Measurements from ENCODE around the gene IQCM.

Gene IQCM

DNA sequence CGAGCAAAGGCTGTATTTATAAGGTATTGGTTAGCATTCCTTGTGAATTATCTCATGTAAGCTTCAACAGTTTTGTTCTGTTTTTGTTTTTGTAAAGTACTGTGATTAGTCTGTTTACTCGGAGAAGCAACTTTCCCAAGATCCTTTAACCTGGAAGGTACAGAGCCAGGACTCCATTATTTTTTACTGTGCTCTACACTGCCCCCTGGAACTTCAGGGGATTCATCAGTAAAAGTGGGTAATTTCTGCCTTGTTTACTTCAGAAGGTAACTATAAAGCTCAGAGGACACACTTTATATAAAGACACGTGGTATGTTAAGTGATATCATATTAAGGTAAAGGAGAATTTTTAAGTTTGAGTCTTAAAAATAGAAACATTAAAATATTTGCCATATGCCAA, 124.9 kb downstream of the IQCM start:
- no peak overlapping the region for H3K27ac ChIP-seq (ENCODE audit: low read depth, low read length, severe bottlenecking)
- 57% methylated on average over 1 of the region's 3 CpGs; no CpG with 5 or more reads in 1 of the 2 experiments for WGBS, 2 experiments (ENCODE audit: insufficient coverage in 2 of 2)
- H3K9me3 ChIP-seq (ENCODE audit: control insufficient read depth, low read length) = no peaks in the 10 kb centered on the region
- no peaks in the 10 kb centered on the region for H3K4me1 ChIP-seq (ENCODE audit: control insufficient read depth, insufficient read depth, low read length, poor library complexity, severe bottlenecking)
- no peaks in the 10 kb centered on the region for H3K36me3 ChIP-seq (ENCODE audit: control insufficient read depth, insufficient read depth, low read length)
- no peak overlapping the region for H3K4me3 ChIP-seq (ENCODE audit: extremely low read depth, insufficient read depth, low read length, poor library complexity, severe bottlenecking)

DNA sequence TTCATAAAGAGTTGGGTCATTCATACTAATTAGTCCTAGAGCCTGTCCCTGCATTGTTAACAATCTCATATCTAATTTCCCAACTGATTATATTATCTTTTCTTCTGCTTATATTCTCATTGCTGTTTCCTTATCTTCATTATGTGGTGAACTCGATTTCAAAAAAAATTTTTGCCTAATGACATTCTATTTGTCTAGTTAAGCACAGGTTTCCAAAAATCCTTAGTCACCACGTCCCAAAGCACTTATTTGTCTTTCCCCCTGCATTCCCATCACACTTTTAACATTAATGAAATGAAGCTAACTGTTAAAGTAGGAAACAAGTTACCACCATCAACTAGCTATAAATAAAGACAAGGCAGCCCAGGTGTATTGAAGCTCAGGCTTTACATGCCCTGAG, 131.1 kb downstream of the IQCM start:
- WGBS, 2 experiments (ENCODE audit: insufficient coverage in 2 of 2) = 100% methylated on average over 1 of the region's 2 CpGs; no CpG with 5 or more reads in 1 of the 2 experiments
- Histone ChIP-seq H3K4me3 (ENCODE audit: extremely low read depth, insufficient read depth, low read length, poor library complexity, severe bottlenecking) (no peak overlapping the region), H3K36me3 (ENCODE audit: control insufficient read depth, insufficient read depth, low read length) (no peaks in the 10 kb centered on the region), H3K4me1 (ENCODE audit: control insufficient read depth, insufficient read depth, low read length, poor library complexity, severe bottlenecking) (no peaks in the 10 kb centered on the region), H3K27ac (ENCODE audit: low read depth, low read length, severe bottlenecking) (no peak overlapping the region), H3K9me3 (ENCODE audit: control insufficient read depth, low read length) (no peaks in the 10 kb centered on the region)

DNA sequence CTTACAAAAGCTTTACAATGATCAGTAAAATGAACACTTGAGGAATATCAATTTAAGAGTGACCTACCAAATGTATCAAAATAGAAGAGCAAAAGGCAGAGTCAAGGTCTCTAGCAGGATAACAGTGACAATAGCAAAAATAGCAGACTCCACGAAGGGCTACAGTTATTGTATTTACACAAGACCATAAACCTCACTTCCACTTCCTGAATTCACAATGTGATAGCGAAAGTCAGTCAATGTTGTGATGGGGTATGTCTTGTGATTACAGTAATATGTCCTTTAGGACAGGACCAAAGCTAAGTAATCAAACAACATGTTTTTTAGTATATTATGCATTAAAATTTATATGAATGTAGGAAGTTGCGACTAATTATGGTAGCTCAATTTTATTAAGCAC, 139.6 kb downstream of the IQCM start:
- Histone ChIP-seq H3K9me3 (ENCODE audit: control insufficient read depth, low read length) (no peaks in the 10 kb centered on the region), H3K27ac (ENCODE audit: low read depth, low read length, severe bottlenecking) (no peak overlapping the region), H3K36me3 (ENCODE audit: control insufficient read depth, insufficient read depth, low read length) (no peaks in the 10 kb centered on the region), H3K4me1 (ENCODE audit: control insufficient read depth, insufficient read depth, low read length, poor library complexity, severe bottlenecking) (no peaks in the 10 kb centered on the region), H3K4me3 (ENCODE audit: extremely low read depth, insufficient read depth, low read length, poor library complexity, severe bottlenecking) (no peak overlapping the region)
- no CpG with 5 or more reads among the region's 3 CpGs for WGBS, 2 experiments (ENCODE audit: insufficient coverage in 2 of 2)

DNA sequence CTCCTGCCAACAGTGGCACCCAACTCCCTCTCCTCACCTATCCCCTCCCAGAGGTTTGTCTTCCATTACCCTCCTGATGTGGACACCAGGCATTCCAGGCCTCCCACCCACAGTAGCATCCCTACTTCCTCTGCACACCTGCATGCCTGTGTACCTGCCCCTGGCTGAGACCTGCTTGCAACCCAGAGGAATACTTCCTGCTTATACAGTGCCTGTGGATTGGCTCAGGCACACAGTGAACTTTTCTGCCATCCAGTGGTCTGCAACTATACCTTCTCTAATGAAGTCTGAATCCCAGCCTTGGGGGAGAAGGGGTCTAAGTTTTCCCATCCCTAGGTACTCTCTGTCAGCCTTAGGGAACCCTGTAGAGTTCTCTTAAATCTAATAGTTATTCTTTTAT, 169.9 kb downstream of the IQCM start:
- no peaks in the 10 kb centered on the region for H3K9me3 ChIP-seq (ENCODE audit: control insufficient read depth, low read length)
- no peaks in the 10 kb centered on the region for H3K36me3 ChIP-seq (ENCODE audit: control insufficient read depth, insufficient read depth, low read length)
- H3K4me3 ChIP-seq (ENCODE audit: extremely low read depth, insufficient read depth, low read length, poor library complexity, severe bottlenecking) = no peak overlapping the region
- no peaks in the 10 kb centered on the region for H3K4me1 ChIP-seq (ENCODE audit: control insufficient read depth, insufficient read depth, low read length, poor library complexity, severe bottlenecking)
- no peak overlapping the region for H3K27ac ChIP-seq (ENCODE audit: low read depth, low read length, severe bottlenecking)

DNA sequence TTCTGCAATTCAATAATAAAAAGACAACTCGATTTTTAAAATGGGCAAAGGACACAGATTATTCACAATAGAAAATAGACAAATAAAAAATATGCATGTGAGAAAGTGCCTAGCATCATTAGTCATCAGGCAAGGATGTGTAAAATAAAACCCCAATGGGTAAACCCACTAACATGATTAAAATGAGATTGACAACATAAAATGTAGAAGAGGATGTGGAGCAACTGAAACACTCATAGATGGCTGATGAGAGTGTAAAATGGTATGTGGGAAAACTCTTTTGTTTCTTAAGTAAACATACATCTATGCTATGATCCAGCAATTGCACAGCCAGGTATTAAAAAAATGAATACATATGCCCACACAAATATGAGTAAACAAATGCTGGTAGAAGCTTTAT, 177.6 kb downstream of the IQCM start:
- H3K4me1 ChIP-seq (ENCODE audit: control insufficient read depth, insufficient read depth, low read length, poor library complexity, severe bottlenecking) = no peaks in the 10 kb centered on the region
- no CpG with 5 or more reads among the region's 1 CpG for WGBS, 2 experiments (ENCODE audit: insufficient coverage in 2 of 2)

DNA sequence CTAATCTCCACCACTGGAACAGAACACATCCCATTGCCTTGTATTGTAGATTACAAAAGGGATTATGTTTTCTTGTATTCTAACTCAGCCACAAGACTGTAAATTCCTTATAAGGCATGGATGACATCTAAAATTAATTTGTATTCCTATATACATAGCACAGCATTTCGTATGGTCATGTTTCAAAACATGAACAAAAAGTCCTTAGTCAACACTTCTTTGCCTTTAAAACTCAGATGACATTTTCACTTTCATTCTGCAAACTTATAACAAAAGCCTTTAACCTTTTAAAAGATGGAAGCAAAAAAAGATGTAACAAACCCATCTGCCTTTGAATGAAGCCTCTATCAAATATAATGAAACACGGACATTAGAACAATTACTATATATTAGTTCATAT, 181.3 kb downstream of the IQCM start:
- WGBS, 2 experiments (ENCODE audit: insufficient coverage in 2 of 2) = 100% methylated on average over 1 of the region's 2 CpGs; no CpG with 5 or more reads in 1 of the 2 experiments
- Histone ChIP-seq H3K4me1 (ENCODE audit: control insufficient read depth, insufficient read depth, low read length, poor library complexity, severe bottlenecking) (no peaks in the 10 kb centered on the region), H3K9me3 (ENCODE audit: control insufficient read depth, low read length) (no peaks in the 10 kb centered on the region), H3K4me3 (ENCODE audit: extremely low read depth, insufficient read depth, low read length, poor library complexity, severe bottlenecking) (no peak overlapping the region), H3K36me3 (ENCODE audit: control insufficient read depth, insufficient read depth, low read length) (no peaks in the 10 kb centered on the region), H3K27ac (ENCODE audit: low read depth, low read length, severe bottlenecking) (no peak overlapping the region)

More for the DNA sequence above, 177.6 kb downstream of the IQCM start:
- H3K9me3 ChIP-seq (ENCODE audit: control insufficient read depth, low read length) = no peaks in the 10 kb centered on the region
- H3K4me3 ChIP-seq (ENCODE audit: extremely low read depth, insufficient read depth, low read length, poor library complexity, severe bottlenecking) = no peak overlapping the region
- H3K36me3 ChIP-seq (ENCODE audit: control insufficient read depth, insufficient read depth, low read length) = no peaks in the 10 kb centered on the region
- H3K27ac ChIP-seq (ENCODE audit: low read depth, low read length, severe bottlenecking) = no peak overlapping the region

DNA sequence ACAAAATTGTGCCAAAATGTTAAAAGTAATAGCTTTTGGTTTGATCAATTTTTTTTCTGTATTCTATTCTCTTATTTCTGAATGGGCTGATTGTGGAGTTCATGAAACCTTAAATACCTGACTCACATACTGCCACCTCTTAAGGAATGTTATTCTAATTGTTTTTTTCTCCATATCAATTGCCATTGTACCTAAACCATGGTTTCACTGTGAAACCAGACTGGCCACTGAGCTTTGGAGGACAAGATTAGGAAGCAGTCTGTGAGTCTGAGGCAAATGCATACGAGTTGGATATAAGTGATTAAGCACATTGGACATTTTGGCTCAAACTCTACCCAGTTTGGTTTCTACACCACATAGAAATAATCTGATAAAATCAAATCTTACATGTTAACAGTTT, 184.0 kb downstream of the IQCM start:
- no CpG with 5 or more reads among the region's 1 CpG for WGBS, 2 experiments (ENCODE audit: insufficient coverage in 2 of 2)
- H3K9me3 ChIP-seq (ENCODE audit: control insufficient read depth, low read length) = no peaks in the 10 kb centered on the region

DNA sequence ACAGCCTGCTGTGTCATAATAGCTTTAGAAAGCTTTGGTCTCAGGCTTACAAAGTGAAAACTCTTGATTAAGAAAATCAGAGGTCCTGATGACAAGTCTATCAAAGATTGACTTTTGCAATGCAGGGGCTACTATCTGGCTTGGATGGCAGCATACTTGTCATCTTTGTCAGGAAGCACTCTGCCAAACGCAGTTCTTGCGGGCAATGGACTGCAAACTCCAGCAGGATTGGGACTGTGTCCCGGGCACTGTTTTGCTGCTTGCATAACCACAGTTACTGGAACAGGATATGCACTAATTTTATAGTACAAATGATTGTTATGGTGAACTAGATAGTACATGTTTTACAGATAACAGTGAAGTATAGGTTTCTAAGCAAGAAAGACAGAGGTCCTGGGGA, 185.6 kb downstream of the IQCM start:
- 81 to 100% methylated on average over 2 to 3 of the region's 3 CpGs for WGBS, 2 experiments (ENCODE audit: insufficient coverage in 2 of 2)
- no peak overlapping the region for H3K4me3 ChIP-seq (ENCODE audit: extremely low read depth, insufficient read depth, low read length, poor library complexity, severe bottlenecking)
- no peaks in the 10 kb centered on the region for H3K36me3 ChIP-seq (ENCODE audit: control insufficient read depth, insufficient read depth, low read length)
- no peaks in the 10 kb centered on the region for H3K4me1 ChIP-seq (ENCODE audit: control insufficient read depth, insufficient read depth, low read length, poor library complexity, severe bottlenecking)
- no peak overlapping the region for H3K27ac ChIP-seq (ENCODE audit: low read depth, low read length, severe bottlenecking)
- no peaks in the 10 kb centered on the region for H3K9me3 ChIP-seq (ENCODE audit: control insufficient read depth, low read length)

More for the DNA sequence above, 184.0 kb downstream of the IQCM start:
- H3K27ac ChIP-seq (ENCODE audit: low read depth, low read length, severe bottlenecking) = no peak overlapping the region
- no peaks in the 10 kb centered on the region for H3K4me1 ChIP-seq (ENCODE audit: control insufficient read depth, insufficient read depth, low read length, poor library complexity, severe bottlenecking)
- H3K36me3 ChIP-seq (ENCODE audit: control insufficient read depth, insufficient read depth, low read length) = no peaks in the 10 kb centered on the region
- no peak overlapping the region for H3K4me3 ChIP-seq (ENCODE audit: extremely low read depth, insufficient read depth, low read length, poor library complexity, severe bottlenecking)

DNA sequence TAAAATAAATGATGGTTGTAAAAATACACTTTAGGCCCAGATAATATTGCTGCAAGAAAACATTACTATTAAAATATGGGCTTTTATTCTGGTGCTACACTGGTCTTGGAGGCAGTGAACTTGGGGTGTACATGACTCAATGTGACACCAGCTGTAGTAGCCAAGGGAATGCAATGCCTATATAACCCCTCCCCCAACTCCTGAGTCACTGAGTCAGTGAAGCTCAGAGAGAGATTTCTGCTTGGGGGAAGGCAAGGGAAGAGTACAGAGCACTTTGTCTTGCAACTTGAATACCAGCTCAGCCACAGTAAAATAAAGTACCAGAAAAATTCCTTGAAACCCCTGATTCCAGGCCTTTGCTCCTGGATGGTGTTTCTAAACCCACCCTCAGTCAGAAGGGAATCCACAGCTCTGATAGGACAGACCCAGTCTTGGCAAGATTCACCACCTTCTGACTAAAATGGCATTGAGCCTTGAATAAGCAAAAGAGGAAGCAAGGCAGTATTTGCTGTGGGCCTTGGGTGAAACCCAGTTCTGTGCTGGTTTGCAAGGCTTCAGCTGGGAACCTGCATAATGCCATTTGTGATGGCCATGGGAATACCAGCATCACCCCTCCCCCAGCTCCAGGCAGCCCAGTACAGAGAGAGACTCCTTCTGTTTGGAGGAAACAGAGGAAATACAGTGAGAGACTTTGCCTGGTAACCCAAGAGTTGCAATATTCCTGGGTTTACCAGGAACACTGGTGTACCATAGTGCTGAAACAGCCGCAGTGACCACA, 209.9 kb downstream of the IQCM start:
- H3K4me3 ChIP-seq (ENCODE audit: extremely low read depth, insufficient read depth, low read length, poor library complexity, severe bottlenecking) = no peak overlapping the region
- no peaks in the 10 kb centered on the region for H3K36me3 ChIP-seq (ENCODE audit: control insufficient read depth, insufficient read depth, low read length)
- H3K4me1 ChIP-seq (ENCODE audit: control insufficient read depth, insufficient read depth, low read length, poor library complexity, severe bottlenecking) = no peaks in the 10 kb centered on the region
- 80 to 100% methylated on average over 1 of the region's 1 CpG for WGBS, 2 experiments (ENCODE audit: insufficient coverage in 2 of 2)
- no peaks in the 10 kb centered on the region for H3K9me3 ChIP-seq (ENCODE audit: control insufficient read depth, low read length)
- H3K27ac ChIP-seq (ENCODE audit: low read depth, low read length, severe bottlenecking) = no peak overlapping the region

DNA sequence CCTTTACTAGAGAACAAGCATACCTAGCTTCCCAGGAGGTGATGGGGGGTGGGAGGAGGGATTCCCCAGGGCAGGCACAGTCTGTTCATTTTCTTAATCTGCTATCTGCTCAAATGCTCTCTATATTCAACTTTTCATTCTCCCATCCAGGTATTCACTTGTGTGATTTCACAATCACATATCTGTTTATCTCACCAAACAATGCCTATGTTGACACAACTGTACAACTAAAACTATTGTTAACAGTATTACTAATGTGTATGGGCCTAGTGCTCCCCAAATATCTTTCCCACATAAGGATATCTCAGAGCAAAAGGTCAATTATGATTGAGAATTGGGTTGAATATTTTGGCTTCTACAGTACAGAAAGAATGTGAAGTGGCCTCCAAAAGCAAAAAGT, 210.8 kb downstream of the IQCM start:
- H3K9me3 ChIP-seq (ENCODE audit: control insufficient read depth, low read length) = no peaks in the 10 kb centered on the region
- H3K27ac ChIP-seq (ENCODE audit: low read depth, low read length, severe bottlenecking) = no peak overlapping the region
- H3K4me3 ChIP-seq (ENCODE audit: extremely low read depth, insufficient read depth, low read length, poor library complexity, severe bottlenecking) = no peak overlapping the region
- no peaks in the 10 kb centered on the region for H3K4me1 ChIP-seq (ENCODE audit: control insufficient read depth, insufficient read depth, low read length, poor library complexity, severe bottlenecking)
- H3K36me3 ChIP-seq (ENCODE audit: control insufficient read depth, insufficient read depth, low read length) = no peaks in the 10 kb centered on the region

DNA sequence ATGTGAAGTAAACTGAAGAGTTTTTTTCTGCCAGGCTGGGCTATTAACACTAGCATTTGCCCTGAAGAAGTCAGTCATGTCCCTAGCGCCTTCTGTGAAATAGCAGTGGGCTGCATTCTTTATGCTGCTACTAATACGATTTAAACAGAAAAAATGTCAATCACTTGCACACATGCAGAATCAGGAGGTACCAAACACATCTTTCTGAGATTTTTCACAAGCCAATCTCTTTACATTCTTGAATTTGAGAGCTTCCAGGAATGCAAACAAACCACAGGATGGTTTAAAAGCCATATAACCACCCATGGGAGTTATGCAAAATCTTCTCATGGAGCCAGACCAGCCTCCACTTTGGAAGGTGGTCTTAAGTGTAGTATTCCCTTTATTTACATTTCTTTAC, 220.1 kb downstream of the IQCM start:
- Histone ChIP-seq H3K36me3 (ENCODE audit: control insufficient read depth, insufficient read depth, low read length) (no peaks in the 10 kb centered on the region), H3K27ac (ENCODE audit: low read depth, low read length, severe bottlenecking) (no peak overlapping the region), H3K4me1 (ENCODE audit: control insufficient read depth, insufficient read depth, low read length, poor library complexity, severe bottlenecking) (no peaks in the 10 kb centered on the region), H3K4me3 (ENCODE audit: extremely low read depth, insufficient read depth, low read length, poor library complexity, severe bottlenecking) (no peak overlapping the region), H3K9me3 (ENCODE audit: control insufficient read depth, low read length) (no peaks in the 10 kb centered on the region)
- 93% methylated on average over 2 of the region's 2 CpGs; no CpG with 5 or more reads in 1 of the 2 experiments for WGBS, 2 experiments (ENCODE audit: insufficient coverage in 2 of 2)

Data from mesodermal cell (in vitro differentiated cells).